ENCODE measurements around the gene UBE2J2. TPM values are rescaled to one million over a fixed set of nuclear protein-coding genes. Genes with fewer than 3 reads are reported as not detected.

The UBE2J2 gene
- total RNA-seq, 1 donor from 2014 or later = 56.7 TPM

GRCh38 chr1:1222575-1223225 lies 51.0 kb downstream of the UBE2J2 start:
- no peak for DNase-seq (ENCODE audit: extremely low spot score in 2 of 2)
- no peak overlapping the region for H3K4me3 ChIP-seq
- peaks cover 7% of the 10 kb centered on the region for H3K4me1 ChIP-seq
- H3K9me3 ChIP-seq = no peaks in the 10 kb centered on the region
- peaks cover 0 to 59% of the 10 kb centered on the region in 2 donors for H3K36me3 ChIP-seq
- TF ChIP-seq CTCF (IDR thresholded peaks at IDR 0.05) = no peak
- no peak for TF ChIP-seq POLR2AphosphoS5 (IDR thresholded peaks at IDR 0.05; ENCODE audit: insufficient read depth in 1 of 2, low read depth in 1 of 2)
- TF ChIP-seq POLR2A (IDR thresholded peaks at IDR 0.05) = no peak
- no peak overlapping the region for H3K27ac ChIP-seq
- intact Hi-C loops (cut with DNase I) = no loop called here
- no peaks in the 10 kb centered on the region for H3K27me3 ChIP-seq

DNA sequence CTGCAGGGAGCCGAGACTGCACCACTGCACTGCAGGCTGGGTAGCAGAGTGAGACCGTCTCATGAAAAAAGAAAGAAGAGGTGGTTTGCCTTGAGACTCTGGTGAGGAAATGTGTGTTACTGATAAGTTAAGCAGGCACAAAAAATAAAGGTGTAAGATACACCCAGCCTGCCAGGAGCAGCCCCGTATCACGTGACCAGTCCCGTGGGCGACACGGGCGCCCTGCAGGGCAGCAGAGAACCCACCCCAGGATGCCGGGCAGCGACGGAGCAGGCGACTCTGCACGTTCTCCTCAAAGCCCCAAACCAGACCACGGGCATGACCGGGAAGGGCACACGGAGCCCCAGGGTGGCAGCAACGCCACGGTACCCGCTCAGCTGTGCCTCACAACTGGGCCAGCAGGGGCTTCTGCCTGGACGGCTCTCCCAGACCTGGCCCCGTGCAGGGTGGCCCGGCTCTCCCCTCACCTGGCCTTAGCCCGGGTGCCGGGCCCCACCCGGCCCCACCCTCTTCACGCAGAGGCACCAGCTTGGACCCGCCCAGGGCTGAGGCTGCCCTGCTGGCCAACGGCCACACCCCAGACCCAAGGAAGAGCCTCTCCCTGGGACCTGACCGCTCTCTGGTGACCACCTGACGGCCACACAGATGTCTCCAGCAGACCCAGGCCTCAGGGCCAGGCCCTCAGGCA lies 51.6 kb downstream of the UBE2J2 start:
- no peak for TF ChIP-seq CTCF (IDR thresholded peaks at IDR 0.05)
- TF ChIP-seq POLR2AphosphoS5 (IDR thresholded peaks at IDR 0.05; ENCODE audit: insufficient read depth in 1 of 2, low read depth in 1 of 2) = no peak
- no peak for TF ChIP-seq POLR2A (IDR thresholded peaks at IDR 0.05)

DNA sequence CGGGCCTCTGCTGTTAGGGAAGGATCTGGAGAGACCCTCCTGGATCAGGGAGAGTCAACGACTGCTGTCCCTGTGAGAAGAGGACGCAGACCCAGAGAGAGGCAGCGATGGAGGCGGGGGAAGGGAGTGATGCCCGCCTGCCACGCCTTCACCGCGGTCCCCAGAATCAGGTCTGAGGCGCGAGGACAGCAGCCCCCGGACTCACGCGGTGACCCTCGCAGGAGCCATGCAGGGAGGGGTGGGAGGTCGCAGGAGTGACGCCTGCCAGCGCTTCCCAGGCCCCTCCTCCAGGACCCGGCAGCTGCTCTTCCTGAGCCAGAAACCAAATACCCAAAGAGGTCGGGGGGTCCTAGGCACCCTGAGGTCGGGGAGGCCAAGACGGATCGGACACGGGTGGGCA lies 53.5 kb downstream of the UBE2J2 start:
- Histone ChIP-seq H3K27me3 (no peaks in the 10 kb centered on the region), H3K27ac (no peak overlapping the region), H3K9me3 (no peaks in the 10 kb centered on the region), H3K36me3 (peaks cover 0 to 56% of the 10 kb centered on the region in 2 donors), H3K4me3 (no peak overlapping the region), H3K4me1 (no peaks in the 10 kb centered on the region)
- no peak for TF ChIP-seq POLR2A (IDR thresholded peaks at IDR 0.05)
- no peak for TF ChIP-seq CTCF (IDR thresholded peaks at IDR 0.05)
- no peak for TF ChIP-seq POLR2AphosphoS5 (IDR thresholded peaks at IDR 0.05; ENCODE audit: insufficient read depth in 1 of 2, low read depth in 1 of 2)
- no peak for DNase-seq (ENCODE audit: extremely low spot score in 2 of 2)
- intact Hi-C loops (cut with DNase I) = no loop called here

More for the DNA sequence above, 51.6 kb downstream of the UBE2J2 start:
- intact Hi-C loops (cut with DNase I) = no loop called here
- Histone ChIP-seq H3K27ac (no peak overlapping the region), H3K4me3 (no peak overlapping the region), H3K9me3 (no peaks in the 10 kb centered on the region), H3K36me3 (peaks cover 0 to 59% of the 10 kb centered on the region in 2 donors), H3K27me3 (no peaks in the 10 kb centered on the region), H3K4me1 (peaks cover 7% of the 10 kb centered on the region)
- no peak for DNase-seq (ENCODE audit: extremely low spot score in 2 of 2)

GRCh38 chr1:1219341-1219740 lies 54.3 kb downstream of the UBE2J2 start:
- TF ChIP-seq POLR2AphosphoS5 (IDR thresholded peaks at IDR 0.05; ENCODE audit: insufficient read depth in 1 of 2, low read depth in 1 of 2) = no peak
- no peak for TF ChIP-seq CTCF (IDR thresholded peaks at IDR 0.05)
- TF ChIP-seq POLR2A (IDR thresholded peaks at IDR 0.05) = no peak
- intact Hi-C loops (cut with DNase I) = no loop called here
- Histone ChIP-seq H3K36me3 (peaks cover 0 to 50% of the 10 kb centered on the region in 2 donors), H3K9me3 (no peaks in the 10 kb centered on the region), H3K27ac (no peak overlapping the region), H3K4me3 (no peak overlapping the region), H3K27me3 (no peaks in the 10 kb centered on the region), H3K4me1 (no peaks in the 10 kb centered on the region)
- DNase-seq (ENCODE audit: extremely low spot score in 2 of 2) = no peak
